Skeletal muscle cell (primary cell): Measurements from ENCODE around the gene SLC27A1.

ENCODE experiments used
- DNase-seq: peaks from one replicate; pipeline ENCODE4 v3.0.0-alpha.2; 2010; ENCODE audit warnings: low read depth
- H3K4me3 ChIP-seq: 2 replicates; pipeline ENCODE4 v1.5.1; 2011; ENCODE audit warnings: low read depth, mild to moderate bottlenecking, control low read depth, low read length, moderate library complexity

The SLC27A1 gene

GRCh38 chr19:17470068-17470841, at the start of gene SLC27A1:
Gene SLC27A1, plus strand, starts transcription at chr19:17470524. Its CDS starts 17 bp downstream, at chr19:17470541.
- peak within 1 kb of the TSS; percentile 67 for H3K4me3 ChIP-seq
- DNase-seq: peak; percentile 96

- DNase-seq: no peak
- no peak overlapping the region for H3K4me3 ChIP-seq
Measured at GRCh38 chr19:17421942-17422341, 48.4 kb upstream of the SLC27A1 start.

GRCh38 chr19:17423429-17424208, 46.7 kb upstream of the SLC27A1 start:
- H3K4me3 ChIP-seq: no peak overlapping the region
- DNase-seq: no peak

GRCh38 chr19:17424743-17425365, 45.5 kb upstream of the SLC27A1 start:
- DNase-seq: no peak
- H3K4me3 ChIP-seq: no peak overlapping the region

- H3K4me3 ChIP-seq: no peak overlapping the region
- no peak for DNase-seq
Measured at GRCh38 chr19:17429641-17430113, 40.6 kb upstream of the SLC27A1 start.

GRCh38 chr19:17431417-17431816, 38.9 kb upstream of the SLC27A1 start:
- no peak overlapping the region for H3K4me3 ChIP-seq
- DNase-seq: no peak

- no peak overlapping the region for H3K4me3 ChIP-seq
- DNase-seq: no peak
Measured at GRCh38 chr19:17435218-17435617, 35.1 kb upstream of the SLC27A1 start.

- DNase-seq: no peak
- no peak overlapping the region for H3K4me3 ChIP-seq
Measured at GRCh38 chr19:17436094-17436873, 34.0 kb upstream of the SLC27A1 start.

- H3K4me3 ChIP-seq: no peak overlapping the region
- no peak for DNase-seq
Measured at GRCh38 chr19:17436874-17437267, 33.5 kb upstream of the SLC27A1 start.

GRCh38 chr19:17441241-17442021, 28.9 kb upstream of the SLC27A1 start:
- no peak overlapping the region for H3K4me3 ChIP-seq
- DNase-seq: no peak

GRCh38 chr19:17445526-17446165, 24.7 kb upstream of the SLC27A1 start:
- DNase-seq: no peak

GRCh38 chr19:17447704-17448130, 22.6 kb upstream of the SLC27A1 start:
- DNase-seq: no peak
- peak overlapping the region; percentile 31 for H3K4me3 ChIP-seq

More at GRCh38 chr19:17445526-17446165, 24.7 kb upstream of the SLC27A1 start:
- no peak overlapping the region for H3K4me3 ChIP-seq

- no peak for DNase-seq
- H3K4me3 ChIP-seq: peak within 1 kb of the TSS; percentile 41
Measured at GRCh38 chr19:17448131-17448967, 22.0 kb upstream of the SLC27A1 start, which contains the start of gene TMEM221. Gene TMEM221, minus strand, starts transcription at chr19:17448668. Its CDS starts 206 bp downstream, at chr19:17448462.

- DNase-seq: no peak
- H3K4me3 ChIP-seq: no peak overlapping the region
Measured at GRCh38 chr19:17450264-17451075, 19.9 kb upstream of the SLC27A1 start.

- no peak overlapping the region for H3K4me3 ChIP-seq
- no peak for DNase-seq
Measured at GRCh38 chr19:17451820-17452219, 18.5 kb upstream of the SLC27A1 start.

- H3K4me3 ChIP-seq: no peak overlapping the region
- no peak for DNase-seq
Measured at GRCh38 chr19:17454576-17455071, 15.7 kb upstream of the SLC27A1 start.
